Endometrium (tissue), 2 donors: ENCODE data around the gene THBS4.
"Not testable (repeated sequence)": the region's sequence is repeated elsewhere in the genome, so short reads cannot be mapped to it uniquely, and the experiment has no call there.

ENCODE experiments used
- FAIRE-seq: peaks from 2 replicates; lab custom pipeline; 2012; peaks lifted over from hg19 to GRCh38; lab: Jason Lieb, UNC
- donor health status: control.
- donor health status: control.

The THBS4 gene

GRCh38 chr5:80076131-80077050 is 41.2 kb downstream of the THBS4 start:
- no peak for FAIRE-seq

- no peak for FAIRE-seq
Observed at GRCh38 chr5:80077051-80077714, 42.0 kb downstream of the THBS4 start.

- no peak for FAIRE-seq
Observed at GRCh38 chr5:80078921-80079320, 43.8 kb downstream of the THBS4 start.

- no peak for FAIRE-seq
Observed at GRCh38 chr5:80082281-80082680, 47.1 kb downstream of the THBS4 start.

- FAIRE-seq = no peak
Observed at GRCh38 chr5:80082731-80083100, 47.6 kb downstream of the THBS4 start.

- FAIRE-seq = peak; percentile 86
Observed at GRCh38 chr5:80083101-80083890, 48.1 kb downstream of the THBS4 start.

- no peak for FAIRE-seq
Observed at GRCh38 chr5:80090884-80091166, 55.7 kb downstream of the THBS4 start.

- FAIRE-seq = peak; percentile 92
Observed at GRCh38 chr5:80091792-80092192, 56.6 kb downstream of the THBS4 start.

- no peak for FAIRE-seq
Observed at GRCh38 chr5:80092486-80093107, 57.4 kb downstream of the THBS4 start.

- FAIRE-seq = no peak
Observed at GRCh38 chr5:80093796-80094195, 58.6 kb downstream of the THBS4 start.

- no peak for FAIRE-seq
Observed at GRCh38 chr5:80094236-80094738, 59.1 kb downstream of the THBS4 start.

- FAIRE-seq = no peak
Observed at GRCh38 chr5:80097451-80097850, 62.3 kb downstream of the THBS4 start.

- no peak for FAIRE-seq
Observed at GRCh38 chr5:80101993-80102392, 66.8 kb downstream of the THBS4 start.

GRCh38 chr5:80103371-80103770 is 68.2 kb downstream of the THBS4 start:
- no peak for FAIRE-seq

GRCh38 chr5:80105698-80106439 is 70.7 kb downstream of the THBS4 start:
- FAIRE-seq = no peak

- no peak for FAIRE-seq
Observed at GRCh38 chr5:80106916-80107315, 71.8 kb downstream of the THBS4 start.

GRCh38 chr5:80109646-80110478 is 74.7 kb downstream of the THBS4 start:
- no peak for FAIRE-seq

- not testable (repeated sequence) for FAIRE-seq
Observed at GRCh38 chr5:80111376-80111990, 76.3 kb downstream of the THBS4 start.

- FAIRE-seq = no peak
Observed at GRCh38 chr5:80114860-80115259, 79.7 kb downstream of the THBS4 start.

GRCh38 chr5:80116000-80116399 is 80.9 kb downstream of the THBS4 start:
- no peak for FAIRE-seq
